Measurements from ENCODE around the gene HIP1. TPM values are rescaled to one million over a fixed set of nuclear protein-coding genes. Genes with fewer than 3 reads are reported as not detected.

The HIP1 gene
- total and polyA plus RNA-seq, 9 of the 15 experiments (the other 6 are each of a cell fraction or from before 2014, with no cell fraction given), result 2.4 to 13.7 (median 9.5) TPM

DNA sequence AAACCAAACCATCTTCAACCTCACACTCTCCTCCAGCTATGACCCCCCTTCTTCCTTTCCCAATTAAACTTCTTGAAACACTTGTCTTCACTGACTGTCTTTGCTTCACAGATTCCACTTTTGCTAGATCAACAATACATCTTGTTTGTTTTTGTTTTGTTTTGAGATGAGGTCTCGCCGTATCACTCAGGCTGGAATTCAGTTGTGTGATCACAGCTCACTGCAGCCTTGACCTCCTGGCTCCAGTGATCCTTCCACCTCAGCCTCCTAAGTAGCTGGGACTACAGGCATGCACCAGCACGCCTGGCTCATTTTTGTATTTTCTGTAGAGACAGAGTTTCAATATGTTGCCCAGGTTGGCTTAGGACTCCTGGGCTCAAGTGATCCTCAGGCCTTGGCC is 59.7 kb downstream of the HIP1 start:
- no peaks in the 10 kb centered on the region for H4K20me1 ChIP-seq (replicated peaks; ENCODE audit: control insufficient read depth, insufficient read depth, low read length)
- no peak for ATAC-seq
- H3K9me3 ChIP-seq (replicated peaks; ENCODE audit: control insufficient read depth, insufficient read depth, low read depth, low read length), result no peaks in the 10 kb centered on the region
- in situ Hi-C loops (cut with MboI), result no loop called here
- H3K9ac ChIP-seq (ENCODE audit: insufficient read depth in 1 of 2, low read depth in 2 of 2, low read length in 2 of 2), result no peak overlapping the region
- H3K4me2 ChIP-seq (ENCODE audit: insufficient read depth, low read length), result no peak overlapping the region
- no peak overlapping the region for H2AFZ ChIP-seq (ENCODE audit: low read depth, low read length)
- BruUV-seq (replicated peaks), result no TSS peak
- WGBS (ENCODE audit: insufficient coverage, low coverage, missing lambda C conversion rate), result 69% methylated on average over 3 of the region's 3 CpGs
- intact Hi-C loops (cut with micrococcal nuclease), result no loop called here
- H3K4me3 ChIP-seq, result no peak overlapping the region
- no peak for DNase-seq (ENCODE audit: extremely low read depth in 1 of 4, low spot score in 3 of 4)
- ChIA-PET POLR2A (interaction anchor here (1.1 kb wide), 2 partner anchors 9 to 16 kb away, joined by 3 read pairs; no protein-coding TSS in a partner anchor), CTCF (ENCODE audit: low intra/inter-chr PET ratio) (no interaction called here)
- H3K9me1 ChIP-seq (ENCODE audit: control insufficient read depth, insufficient read depth, low read length), result no peaks in the 10 kb centered on the region
- no peaks in the 10 kb centered on the region for H3K79me2 ChIP-seq (ENCODE audit: control insufficient read depth, insufficient read depth, low read length)
- no peaks in the 10 kb centered on the region for H3K36me3 ChIP-seq (ENCODE audit: control insufficient read depth, insufficient read depth, low read length)
- H3K27ac ChIP-seq (ENCODE audit: extremely low read depth, low read depth, low read length), result no peak overlapping the region
- no peaks in the 10 kb centered on the region for H3K4me1 ChIP-seq (replicated peaks in 1 of 2; ENCODE audit: control insufficient read depth in 2 of 2, insufficient read depth in 2 of 2, low read length in 2 of 2)
- peak; percentile 44 for FAIRE-seq
- H3K27me3 ChIP-seq (ENCODE audit: control insufficient read depth in 2 of 2, insufficient read depth in 2 of 2, low read length in 2 of 2), result no peaks in the 10 kb centered on the region
- TF ChIP-seq, protein P1, sequence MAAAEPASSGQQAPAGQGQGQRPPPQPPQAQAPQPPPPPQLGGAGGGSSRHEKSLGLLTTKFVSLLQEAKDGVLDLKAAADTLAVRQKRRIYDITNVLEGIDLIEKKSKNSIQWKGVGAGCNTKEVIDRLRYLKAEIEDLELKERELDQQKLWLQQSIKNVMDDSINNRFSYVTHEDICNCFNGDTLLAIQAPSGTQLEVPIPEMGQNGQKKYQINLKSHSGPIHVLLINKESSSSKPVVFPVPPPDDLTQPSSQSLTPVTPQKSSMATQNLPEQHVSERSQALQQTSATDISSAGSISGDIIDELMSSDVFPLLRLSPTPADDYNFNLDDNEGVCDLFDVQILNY (CRISPR knock-in tag; IDR thresholded peaks at IDR 0.05), result no peak
- TF ChIP-seq, protein P2, sequence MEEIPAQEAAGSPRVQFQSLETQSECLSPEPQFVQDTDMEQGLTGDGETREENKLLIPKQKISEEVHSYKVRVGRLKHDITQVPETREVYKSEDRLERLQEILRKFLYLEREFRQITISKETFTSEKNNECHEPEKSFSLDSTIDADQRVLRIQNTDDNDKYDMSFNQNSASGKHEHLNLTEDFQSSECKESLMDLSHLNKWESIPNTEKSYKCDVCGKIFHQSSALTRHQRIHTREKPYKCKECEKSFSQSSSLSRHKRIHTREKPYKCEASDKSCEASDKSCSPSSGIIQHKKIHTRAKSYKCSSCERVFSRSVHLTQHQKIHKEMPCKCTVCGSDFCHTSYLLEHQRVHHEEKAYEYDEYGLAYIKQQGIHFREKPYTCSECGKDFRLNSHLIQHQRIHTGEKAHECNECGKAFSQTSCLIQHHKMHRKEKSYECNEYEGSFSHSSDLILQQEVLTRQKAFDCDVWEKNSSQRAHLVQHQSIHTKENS (CRISPR knock-in tag; IDR thresholded peaks at IDR 0.05), result no peak
- TF ChIP-seq HDGF (IDR thresholded peaks at IDR 0.05), result no peak

DNA sequence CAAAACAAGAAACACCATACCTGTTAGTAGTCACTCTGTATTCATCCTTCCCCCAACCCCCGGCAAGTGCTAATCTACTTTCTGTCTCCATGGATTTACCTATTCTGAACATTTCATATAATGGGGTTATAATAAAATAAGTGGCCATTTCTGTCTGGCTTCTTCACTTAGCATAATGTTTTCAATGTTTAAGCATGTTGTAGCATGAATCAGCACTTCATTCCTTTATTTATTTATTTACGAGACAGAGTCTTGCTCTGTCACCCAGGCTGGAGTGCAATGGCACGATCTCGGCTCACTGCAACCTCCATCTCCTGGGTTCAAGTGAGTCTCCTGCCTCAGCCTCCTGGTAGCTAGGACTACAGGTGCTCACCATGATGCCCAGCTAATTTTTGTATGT is 69.2 kb downstream of the HIP1 start:
- H3K27ac ChIP-seq (ENCODE audit: extremely low read depth, low read depth, low read length), result no peak overlapping the region
- DNase-seq (ENCODE audit: extremely low read depth in 1 of 4, low spot score in 3 of 4) (no peak), ATAC-seq (no peak; the same call in 2 of the 3 replicates), FAIRE-seq (no peak)
- ChIA-PET POLR2A (interaction anchor here (1.1 kb wide), 1 partner anchor 9 kb away, joined by 3 read pairs; no protein-coding TSS in a partner anchor), CTCF (ENCODE audit: low intra/inter-chr PET ratio) (no interaction called here)
- no peaks in the 10 kb centered on the region for H3K9me1 ChIP-seq (ENCODE audit: control insufficient read depth, insufficient read depth, low read length)
- WGBS (ENCODE audit: insufficient coverage, low coverage, missing lambda C conversion rate), result 61% methylated on average over 4 of the region's 4 CpGs
- no peaks in the 10 kb centered on the region for H3K27me3 ChIP-seq (ENCODE audit: control insufficient read depth in 2 of 2, insufficient read depth in 2 of 2, low read length in 2 of 2)
- no peaks in the 10 kb centered on the region for H3K79me2 ChIP-seq (ENCODE audit: control insufficient read depth, insufficient read depth, low read length)
- in situ Hi-C loops (cut with MboI) (no loop called here), intact Hi-C loops (cut with micrococcal nuclease) (no loop called here)
- no peaks in the 10 kb centered on the region for H3K36me3 ChIP-seq (ENCODE audit: control insufficient read depth, insufficient read depth, low read length)
- BruUV-seq (replicated peaks), result no TSS peak
- H3K4me3 ChIP-seq, result no peak overlapping the region
- no peak overlapping the region for H3K4me2 ChIP-seq (ENCODE audit: insufficient read depth, low read length)
- H4K20me1 ChIP-seq (replicated peaks; ENCODE audit: control insufficient read depth, insufficient read depth, low read length), result no peaks in the 10 kb centered on the region
- H2AFZ ChIP-seq (ENCODE audit: low read depth, low read length), result no peak overlapping the region
- peaks cover 8 to 18% of the 10 kb centered on the region in 2 experiments; a peak in 4 of 5 replicates for H3K4me1 ChIP-seq (replicated peaks in 1 of 2; ENCODE audit: control insufficient read depth in 2 of 2, insufficient read depth in 2 of 2, low read length in 2 of 2)
- no peaks in the 10 kb centered on the region for H3K9me3 ChIP-seq (replicated peaks; ENCODE audit: control insufficient read depth, insufficient read depth, low read depth, low read length)
- H3K9ac ChIP-seq (ENCODE audit: insufficient read depth in 1 of 2, low read depth in 2 of 2, low read length in 2 of 2), result no peak overlapping the region
- TF ChIP-seq ZNF699 (CRISPR knock-in tag; IDR thresholded peaks at IDR 0.05; ENCODE audit: insufficient replicate concordance), result no peak
- 0 out of 2 replicates have a peak, but pooled peaks have one; percentile 10 for TF ChIP-seq CEBPB (tag; IDR thresholded peaks at IDR 0.05)
- TF ChIP-seq, protein P3, sequence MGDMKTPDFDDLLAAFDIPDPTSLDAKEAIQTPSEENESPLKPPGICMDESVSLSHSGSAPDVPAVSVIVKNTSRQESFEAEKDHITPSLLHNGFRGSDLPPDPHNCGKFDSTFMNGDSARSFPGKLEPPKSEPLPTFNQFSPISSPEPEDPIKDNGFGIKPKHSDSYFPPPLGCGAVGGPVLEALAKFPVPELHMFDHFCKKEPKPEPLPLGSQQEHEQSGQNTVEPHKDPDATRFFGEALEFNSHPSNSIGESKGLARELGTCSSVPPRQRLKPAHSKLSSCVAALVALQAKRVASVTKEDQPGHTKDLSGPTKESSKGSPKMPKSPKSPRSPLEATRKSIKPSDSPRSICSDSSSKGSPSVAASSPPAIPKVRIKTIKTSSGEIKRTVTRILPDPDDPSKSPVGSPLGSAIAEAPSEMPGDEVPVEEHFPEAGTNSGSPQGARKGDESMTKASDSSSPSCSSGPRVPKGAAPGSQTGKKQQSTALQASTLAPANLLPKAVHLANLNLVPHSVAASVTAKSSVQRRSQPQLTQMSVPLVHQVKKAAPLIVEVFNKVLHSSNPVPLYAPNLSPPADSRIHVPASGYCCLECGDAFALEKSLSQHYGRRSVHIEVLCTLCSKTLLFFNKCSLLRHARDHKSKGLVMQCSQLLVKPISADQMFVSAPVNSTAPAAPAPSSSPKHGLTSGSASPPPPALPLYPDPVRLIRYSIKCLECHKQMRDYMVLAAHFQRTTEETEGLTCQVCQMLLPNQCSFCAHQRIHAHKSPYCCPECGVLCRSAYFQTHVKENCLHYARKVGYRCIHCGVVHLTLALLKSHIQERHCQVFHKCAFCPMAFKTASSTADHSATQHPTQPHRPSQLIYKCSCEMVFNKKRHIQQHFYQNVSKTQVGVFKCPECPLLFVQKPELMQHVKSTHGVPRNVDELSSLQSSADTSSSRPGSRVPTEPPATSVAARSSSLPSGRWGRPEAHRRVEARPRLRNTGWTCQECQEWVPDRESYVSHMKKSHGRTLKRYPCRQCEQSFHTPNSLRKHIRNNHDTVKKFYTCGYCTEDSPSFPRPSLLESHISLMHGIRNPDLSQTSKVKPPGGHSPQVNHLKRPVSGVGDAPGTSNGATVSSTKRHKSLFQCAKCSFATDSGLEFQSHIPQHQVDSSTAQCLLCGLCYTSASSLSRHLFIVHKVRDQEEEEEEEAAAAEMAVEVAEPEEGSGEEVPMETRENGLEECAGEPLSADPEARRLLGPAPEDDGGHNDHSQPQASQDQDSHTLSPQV (IDR thresholded peaks at IDR 0.05), result peak; percentile 72; the same call in 1 of the 2 replicates
- peak; percentile 71; the same call in 1 of the 2 replicates for TF ChIP-seq ZNF316 (IDR thresholded peaks at IDR 0.05)
- no peak for TF ChIP-seq RAD51 (IDR thresholded peaks at IDR 0.05; ENCODE audit: borderline replicate concordance, low read depth)
- peak; percentile 71 for TF ChIP-seq C11orf30 (IDR thresholded peaks at IDR 0.05; ENCODE audit: low read depth)
